Measurements from ENCODE around the gene ZNHIT2. TPM values are rescaled to one million over a fixed set of nuclear protein-coding genes. Genes with fewer than 3 reads are reported as not detected.

ZNHIT2 gene
- total RNA-seq, 1 donor from 2014 or later, result 9.5 TPM

GRCh38 chr11:65067446-65067845 lies 50.1 kb downstream of the ZNHIT2 start:
- intact Hi-C loops (cut with DNase I), result no loop called here
- Histone ChIP-seq H3K36me3 (no peaks in the 10 kb centered on the region), H3K4me3 (no peak overlapping the region), H3K27ac (no peak overlapping the region), H3K9me3 (no peaks in the 10 kb centered on the region), H3K27me3 (ENCODE audit: low read depth) (no peaks in the 10 kb centered on the region), H3K4me1 (no peaks in the 10 kb centered on the region)
- no peak for ATAC-seq
- no peak for TF ChIP-seq CTCF (IDR thresholded peaks at IDR 0.05)
- DNase-seq, result no peak

- H3K27me3 ChIP-seq (ENCODE audit: low read depth), result no peaks in the 10 kb centered on the region
- ATAC-seq (no peak), DNase-seq (no peak)
- TF ChIP-seq CTCF (IDR thresholded peaks at IDR 0.05), result no peak
- no peak overlapping the region for H3K27ac ChIP-seq
- H3K9me3 ChIP-seq, result no peaks in the 10 kb centered on the region
- intact Hi-C loops (cut with DNase I), result no loop called here
- no peaks in the 10 kb centered on the region for H3K4me1 ChIP-seq
- no peaks in the 10 kb centered on the region for H3K36me3 ChIP-seq
- H3K4me3 ChIP-seq, result no peak overlapping the region
Measured at GRCh38 chr11:65066805-65067291, 50.7 kb downstream of the ZNHIT2 start.

Small RNA genes lying within 50 kb of the gene (microRNA-seq; reads per million reads assigned to microRNA genes)
- not detected for gene MIR6751 (ENCODE audit: borderline number of aligned reads)

Other genes starting within 250 kb of the ZNHIT2 start
- 73.4 TPM for gene EHD1, start 239.1 kb downstream of the ZNHIT2 start, total RNA-seq
- gene ATG2A, start 200.5 kb downstream of the ZNHIT2 start, total RNA-seq, result 21.7 TPM
- gene PPP2R5B, start 193.0 kb downstream of the ZNHIT2 start, total RNA-seq, result 23.9 TPM
- gene GPHA2, start 181.8 kb downstream of the ZNHIT2 start, total RNA-seq, result not detected
- gene MAJIN, start 145.6 kb downstream of the ZNHIT2 start, total RNA-seq, result not detected
- gene BATF2, start 120.7 kb downstream of the ZNHIT2 start, total RNA-seq, result 8.6 TPM
- 74.1 TPM for gene ARL2, start 103.5 kb downstream of the ZNHIT2 start, total RNA-seq
- 25.4 TPM for gene SNX15, start 90.3 kb downstream of the ZNHIT2 start, total RNA-seq
- 12.6 TPM for gene SAC3D1, start 76.5 kb downstream of the ZNHIT2 start, total RNA-seq
- gene NAALADL1, start 59.1 kb downstream of the ZNHIT2 start, total RNA-seq, result 12.2 TPM
- 2.8 TPM for gene CDCA5, start 33.7 kb downstream of the ZNHIT2 start, total RNA-seq
- 29.0 TPM for gene ZFPL1, start 33.5 kb downstream of the ZNHIT2 start, total RNA-seq
- gene VPS51, start 21.5 kb downstream of the ZNHIT2 start, total RNA-seq, result 94.9 TPM
- 38.8 TPM for gene TM7SF2, start 5.8 kb downstream of the ZNHIT2 start, total RNA-seq
- 766 TPM for gene FAU, start 4.4 kb upstream of the ZNHIT2 start, total RNA-seq
- 40.8 TPM for gene MRPL49, start 4.6 kb upstream of the ZNHIT2 start, total RNA-seq
- gene SYVN1, start 16.8 kb upstream of the ZNHIT2 start, total RNA-seq, result 68.1 TPM
- gene SPDYC, start 52.5 kb upstream of the ZNHIT2 start, total RNA-seq, result not detected
- gene CAPN1, start 64.2 kb upstream of the ZNHIT2 start, total RNA-seq, result 176 TPM
- gene POLA2, start 144.3 kb upstream of the ZNHIT2 start, total RNA-seq, result 8.7 TPM
- 17.0 TPM for gene CDC42EP2, start 197.2 kb upstream of the ZNHIT2 start, total RNA-seq
- gene DPF2, start 216.2 kb upstream of the ZNHIT2 start, total RNA-seq, result 45.8 TPM
- gene TIGD3, start 237.1 kb upstream of the ZNHIT2 start, total RNA-seq, result 0.18 TPM

All from lower lobe of right lung (tissue), 2 donors.